Measurements from ENCODE around the gene PI16. TPM values are rescaled to one million over a fixed set of nuclear protein-coding genes. Genes with fewer than 3 reads are reported as not detected.

Gene PI16, protein sequence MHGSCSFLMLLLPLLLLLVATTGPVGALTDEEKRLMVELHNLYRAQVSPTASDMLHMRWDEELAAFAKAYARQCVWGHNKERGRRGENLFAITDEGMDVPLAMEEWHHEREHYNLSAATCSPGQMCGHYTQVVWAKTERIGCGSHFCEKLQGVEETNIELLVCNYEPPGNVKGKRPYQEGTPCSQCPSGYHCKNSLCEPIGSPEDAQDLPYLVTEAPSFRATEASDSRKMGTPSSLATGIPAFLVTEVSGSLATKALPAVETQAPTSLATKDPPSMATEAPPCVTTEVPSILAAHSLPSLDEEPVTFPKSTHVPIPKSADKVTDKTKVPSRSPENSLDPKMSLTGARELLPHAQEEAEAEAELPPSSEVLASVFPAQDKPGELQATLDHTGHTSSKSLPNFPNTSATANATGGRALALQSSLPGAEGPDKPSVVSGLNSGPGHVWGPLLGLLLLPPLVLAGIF
- not detected in 5 replicates for total RNA-seq (2022; extraction: Qiagen RNA extraction; ENCODE audit: low read depth)

GRCh38 chr6:36954262-36954931 lies at the start of gene PI16:
PI16 (plus strand) TSS chr6:36954738; CDS start chr6:36954761, 23 bp downstream.

GRCh38 chr6:36985808-36986703 lies 31.5 kb downstream of the PI16 start, which contains the start of gene MTCH1:
MTCH1 (minus strand) TSS chr6:36986196; CDS start chr6:36986173, 23 bp downstream.

GRCh38 chr6:37005061-37005810 lies 50.7 kb downstream of the PI16 start, which contains the start of gene FGD2:
FGD2 (plus strand) TSS chr6:37005655; CDS start chr6:37005818, 163 bp downstream.

Other genes with a start within 250 kb of the PI16 start
- 0.05 to 0.14 TPM (median 0.11 TPM) in 4 of 5 replicates, not detected in the other for gene CPNE5, start 115.3 kb upstream of the PI16 start, total RNA-seq (2022; extraction: Qiagen RNA extraction; ENCODE audit: low read depth)
- 39.3 to 51.6 TPM (median 43.4 TPM) in 5 replicates for gene PPIL1, start 79.9 kb upstream of the PI16 start, total RNA-seq (2022; extraction: Qiagen RNA extraction; ENCODE audit: low read depth)
- 13.1 to 18.6 TPM (median 17.6 TPM) in 5 replicates for gene C6orf89, start 68.8 kb upstream of the PI16 start, total RNA-seq (2022; extraction: Qiagen RNA extraction; ENCODE audit: low read depth)
- gene MTCH1, start 31.5 kb downstream of the PI16 start, total RNA-seq (2022; extraction: Qiagen RNA extraction; ENCODE audit: low read depth), result 98.2 to 139 TPM (median 135 TPM) in 5 replicates
- gene FGD2, start 50.9 kb downstream of the PI16 start, total RNA-seq (2022; extraction: Qiagen RNA extraction; ENCODE audit: low read depth), result not detected in 5 replicates
- gene PIM1, start 215.4 kb downstream of the PI16 start, total RNA-seq (2022; extraction: Qiagen RNA extraction; ENCODE audit: low read depth), result 9.6 to 18.5 TPM (median 15.3 TPM) in 5 replicates